ENCODE measurements around the gene POLG2.
"Not testable (repeated sequence)": the region's sequence is repeated elsewhere in the genome, so short reads cannot be mapped to it uniquely, and the experiment has no call there.

DNA sequence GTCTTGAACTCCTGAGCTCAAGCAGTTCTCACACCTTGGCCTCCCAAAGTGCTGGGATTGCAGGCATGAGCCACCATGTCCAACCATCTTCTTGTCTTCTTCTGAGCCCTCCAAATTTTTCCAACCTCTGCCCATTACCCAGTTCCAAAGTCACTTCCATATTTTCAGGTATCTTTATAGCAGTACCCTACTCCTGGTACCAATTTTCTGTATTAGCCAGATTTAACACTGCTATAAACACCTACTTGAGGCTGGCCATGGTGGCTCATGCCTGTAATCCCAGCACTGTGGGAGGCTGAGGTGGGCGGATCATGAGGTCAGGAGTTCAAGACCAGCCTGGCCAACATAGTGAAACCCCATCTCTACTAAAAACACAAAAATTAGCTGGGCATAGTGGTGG, 57.3 kb downstream of the POLG2 start:
- not testable (repeated sequence) for TF ChIP-seq ESRRA (IDR thresholded peaks at IDR 0.05; ENCODE audit: borderline replicate concordance, low read depth); CEBPG (CRISPR knock-in tag; IDR thresholded peaks at IDR 0.05); CEBPG (tag; conservative IDR thresholded peaks at IDR 0.05 in 1 of 2, IDR thresholded peaks at IDR 0.05 in 1 of 2); TCF7 (IDR thresholded peaks at IDR 0.05; ENCODE audit: borderline replicate concordance); ZBTB49 (CRISPR knock-in tag; IDR thresholded peaks at IDR 0.05; ENCODE audit: borderline replicate concordance); RREB1 (CRISPR knock-in tag; IDR thresholded peaks at IDR 0.05); RAD21 (CRISPR knock-in tag; conservative IDR thresholded peaks at IDR 0.05 in 1 of 2, IDR thresholded peaks at IDR 0.05 in 1 of 2)
- TF ChIP-seq, protein P1, sequence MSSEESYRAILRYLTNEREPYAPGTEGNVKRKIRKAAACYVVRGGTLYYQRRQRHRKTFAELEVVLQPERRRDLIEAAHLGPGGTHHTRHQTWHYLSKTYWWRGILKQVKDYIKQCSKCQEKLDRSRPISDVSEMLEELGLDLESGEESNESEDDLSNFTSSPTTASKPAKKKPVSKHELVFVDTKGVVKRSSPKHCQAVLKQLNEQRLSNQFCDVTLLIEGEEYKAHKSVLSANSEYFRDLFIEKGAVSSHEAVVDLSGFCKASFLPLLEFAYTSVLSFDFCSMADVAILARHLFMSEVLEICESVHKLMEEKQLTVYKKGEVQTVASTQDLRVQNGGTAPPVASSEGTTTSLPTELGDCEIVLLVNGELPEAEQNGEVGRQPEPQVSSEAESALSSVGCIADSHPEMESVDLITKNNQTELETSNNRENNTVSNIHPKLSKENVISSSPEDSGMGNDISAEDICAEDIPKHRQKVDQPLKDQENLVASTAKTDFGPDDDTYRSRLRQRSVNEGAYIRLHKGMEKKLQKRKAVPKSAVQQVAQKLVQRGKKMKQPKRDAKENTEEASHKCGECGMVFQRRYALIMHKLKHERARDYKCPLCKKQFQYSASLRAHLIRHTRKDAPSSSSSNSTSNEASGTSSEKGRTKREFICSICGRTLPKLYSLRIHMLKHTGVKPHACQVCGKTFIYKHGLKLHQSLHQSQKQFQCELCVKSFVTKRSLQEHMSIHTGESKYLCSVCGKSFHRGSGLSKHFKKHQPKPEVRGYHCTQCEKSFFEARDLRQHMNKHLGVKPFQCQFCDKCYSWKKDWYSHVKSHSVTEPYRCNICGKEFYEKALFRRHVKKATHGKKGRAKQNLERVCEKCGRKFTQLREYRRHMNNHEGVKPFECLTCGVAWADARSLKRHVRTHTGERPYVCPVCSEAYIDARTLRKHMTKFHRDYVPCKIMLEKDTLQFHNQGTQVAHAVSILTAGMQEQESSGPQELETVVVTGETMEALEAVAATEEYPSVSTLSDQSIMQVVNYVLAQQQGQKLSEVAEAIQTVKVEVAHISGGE (CRISPR knock-in tag; IDR thresholded peaks at IDR 0.05) = not testable (repeated sequence)
- TF ChIP-seq, protein P2, sequence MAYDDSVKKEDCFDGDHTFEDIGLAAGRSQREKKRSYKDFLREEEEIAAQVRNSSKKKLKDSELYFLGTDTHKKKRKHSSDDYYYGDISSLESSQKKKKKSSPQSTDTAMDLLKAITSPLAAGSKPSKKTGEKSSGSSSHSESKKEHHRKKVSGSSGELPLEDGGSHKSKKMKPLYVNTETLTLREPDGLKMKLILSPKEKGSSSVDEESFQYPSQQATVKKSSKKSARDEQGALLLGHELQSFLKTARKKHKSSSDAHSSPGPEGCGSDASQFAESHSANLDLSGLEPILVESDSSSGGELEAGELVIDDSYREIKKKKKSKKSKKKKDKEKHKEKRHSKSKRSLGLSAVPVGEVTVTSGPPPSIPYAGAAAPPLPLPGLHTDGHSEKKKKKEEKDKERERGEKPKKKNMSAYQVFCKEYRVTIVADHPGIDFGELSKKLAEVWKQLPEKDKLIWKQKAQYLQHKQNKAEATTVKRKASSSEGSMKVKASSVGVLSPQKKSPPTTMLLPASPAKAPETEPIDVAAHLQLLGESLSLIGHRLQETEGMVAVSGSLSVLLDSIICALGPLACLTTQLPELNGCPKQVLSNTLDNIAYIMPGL (CRISPR knock-in tag; IDR thresholded peaks at IDR 0.05) = not testable (repeated sequence)
- TF ChIP-seq, protein P3, sequence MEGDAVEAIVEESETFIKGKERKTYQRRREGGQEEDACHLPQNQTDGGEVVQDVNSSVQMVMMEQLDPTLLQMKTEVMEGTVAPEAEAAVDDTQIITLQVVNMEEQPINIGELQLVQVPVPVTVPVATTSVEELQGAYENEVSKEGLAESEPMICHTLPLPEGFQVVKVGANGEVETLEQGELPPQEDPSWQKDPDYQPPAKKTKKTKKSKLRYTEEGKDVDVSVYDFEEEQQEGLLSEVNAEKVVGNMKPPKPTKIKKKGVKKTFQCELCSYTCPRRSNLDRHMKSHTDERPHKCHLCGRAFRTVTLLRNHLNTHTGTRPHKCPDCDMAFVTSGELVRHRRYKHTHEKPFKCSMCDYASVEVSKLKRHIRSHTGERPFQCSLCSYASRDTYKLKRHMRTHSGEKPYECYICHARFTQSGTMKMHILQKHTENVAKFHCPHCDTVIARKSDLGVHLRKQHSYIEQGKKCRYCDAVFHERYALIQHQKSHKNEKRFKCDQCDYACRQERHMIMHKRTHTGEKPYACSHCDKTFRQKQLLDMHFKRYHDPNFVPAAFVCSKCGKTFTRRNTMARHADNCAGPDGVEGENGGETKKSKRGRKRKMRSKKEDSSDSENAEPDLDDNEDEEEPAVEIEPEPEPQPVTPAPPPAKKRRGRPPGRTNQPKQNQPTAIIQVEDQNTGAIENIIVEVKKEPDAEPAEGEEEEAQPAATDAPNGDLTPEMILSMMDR (IDR thresholded peaks at IDR 0.05 in 2 of 3, conservative IDR thresholded peaks at IDR 0.05 in 1 of 3; ENCODE audit: insufficient read depth in 2 of 3, low read depth in 1 of 3, low read length in 3 of 3) = not testable (repeated sequence)
